Nephron progenitor cell (in vitro differentiated cells): Measurements from ENCODE around the gene DRC1.

Source experiments
- DNase-seq: peaks from one replicate; pipeline ENCODE4 v3.0.0; 2021
- H3K27ac Mint-ChIP-seq: 2 replicates; pipeline ENCODE4 v1.8.0; 2021; ENCODE audit warnings: mild to moderate bottlenecking, moderate library complexity, mixed read lengths
- H3K27me3 Mint-ChIP-seq: 2 replicates; pipeline ENCODE4 v1.8.0; 2021; ENCODE audit warnings: mild to moderate bottlenecking, low read depth, mixed read lengths; ENCODE audit not compliant: poor library complexity
- H3K36me3 Mint-ChIP-seq: 2 replicates; pipeline ENCODE4 v1.8.0; 2021; ENCODE audit warnings: low read depth, mixed read lengths
- H3K4me1 Mint-ChIP-seq: 2 replicates; pipeline ENCODE4 v1.8.0; 2021; ENCODE audit warnings: mixed read lengths
- H3K4me3 Mint-ChIP-seq: 2 replicates; pipeline ENCODE4 v1.8.0; 2021; ENCODE audit warnings: mild to moderate bottlenecking, moderate library complexity, mixed read lengths
- H3K9me3 Mint-ChIP-seq: 2 replicates; pipeline ENCODE4 v1.8.0; 2021; ENCODE audit warnings: mild to moderate bottlenecking, moderate library complexity, mixed read lengths
- TF ChIP-seq, protein P1 (sequence below): fragments of 200-600 bp; sonication (generic); IDR thresholded peaks from 2 replicates; pipeline ENCODE4 v1.5.0; 2021; ENCODE audit warnings: antibody characterized with exemption

DRC1 gene

GRCh38 chr2:26483957-26484565 lies 82.3 kb downstream of the DRC1 start:
- H3K27ac Mint-ChIP-seq: no peak overlapping the region
- peaks cover 5% of the 10 kb centered on the region for H3K4me1 Mint-ChIP-seq
- no peaks in the 10 kb centered on the region for H3K36me3 Mint-ChIP-seq
- TF ChIP-seq, protein P1, sequence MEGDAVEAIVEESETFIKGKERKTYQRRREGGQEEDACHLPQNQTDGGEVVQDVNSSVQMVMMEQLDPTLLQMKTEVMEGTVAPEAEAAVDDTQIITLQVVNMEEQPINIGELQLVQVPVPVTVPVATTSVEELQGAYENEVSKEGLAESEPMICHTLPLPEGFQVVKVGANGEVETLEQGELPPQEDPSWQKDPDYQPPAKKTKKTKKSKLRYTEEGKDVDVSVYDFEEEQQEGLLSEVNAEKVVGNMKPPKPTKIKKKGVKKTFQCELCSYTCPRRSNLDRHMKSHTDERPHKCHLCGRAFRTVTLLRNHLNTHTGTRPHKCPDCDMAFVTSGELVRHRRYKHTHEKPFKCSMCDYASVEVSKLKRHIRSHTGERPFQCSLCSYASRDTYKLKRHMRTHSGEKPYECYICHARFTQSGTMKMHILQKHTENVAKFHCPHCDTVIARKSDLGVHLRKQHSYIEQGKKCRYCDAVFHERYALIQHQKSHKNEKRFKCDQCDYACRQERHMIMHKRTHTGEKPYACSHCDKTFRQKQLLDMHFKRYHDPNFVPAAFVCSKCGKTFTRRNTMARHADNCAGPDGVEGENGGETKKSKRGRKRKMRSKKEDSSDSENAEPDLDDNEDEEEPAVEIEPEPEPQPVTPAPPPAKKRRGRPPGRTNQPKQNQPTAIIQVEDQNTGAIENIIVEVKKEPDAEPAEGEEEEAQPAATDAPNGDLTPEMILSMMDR: no peak
- no peak for DNase-seq
- H3K27me3 Mint-ChIP-seq: peaks cover 25% of the 10 kb centered on the region
- no peak overlapping the region for H3K4me3 Mint-ChIP-seq
- no peaks in the 10 kb centered on the region for H3K9me3 Mint-ChIP-seq

DNA sequence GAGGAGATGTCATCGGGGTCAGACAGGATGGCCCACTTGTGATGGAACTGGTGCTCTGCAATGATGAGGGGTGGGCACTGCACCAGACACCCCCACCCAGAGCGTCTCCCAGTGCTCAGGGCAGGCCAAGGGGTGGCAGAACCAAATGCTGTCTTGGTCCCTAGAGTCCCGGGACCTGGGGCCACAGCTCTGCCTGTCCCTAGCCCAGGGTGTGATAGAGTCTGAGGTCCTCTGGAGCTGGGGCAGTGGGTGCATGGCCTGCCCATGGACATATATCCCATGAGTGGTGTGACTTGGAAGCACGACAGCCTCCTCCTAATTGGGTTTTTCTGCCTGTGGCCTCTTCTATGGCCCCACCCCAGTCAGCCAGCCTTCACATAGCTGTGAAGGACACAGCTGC lies 82.9 kb downstream of the DRC1 start:
- Mint-ChIP-seq H3K4me1 (peaks cover 5% of the 10 kb centered on the region), H3K9me3 (no peaks in the 10 kb centered on the region), H3K27ac (no peak overlapping the region), H3K36me3 (no peaks in the 10 kb centered on the region), H3K27me3 (peaks cover 25% of the 10 kb centered on the region), H3K4me3 (no peak overlapping the region)
- TF ChIP-seq, protein P1: no peak
- no peak for DNase-seq

DNA sequence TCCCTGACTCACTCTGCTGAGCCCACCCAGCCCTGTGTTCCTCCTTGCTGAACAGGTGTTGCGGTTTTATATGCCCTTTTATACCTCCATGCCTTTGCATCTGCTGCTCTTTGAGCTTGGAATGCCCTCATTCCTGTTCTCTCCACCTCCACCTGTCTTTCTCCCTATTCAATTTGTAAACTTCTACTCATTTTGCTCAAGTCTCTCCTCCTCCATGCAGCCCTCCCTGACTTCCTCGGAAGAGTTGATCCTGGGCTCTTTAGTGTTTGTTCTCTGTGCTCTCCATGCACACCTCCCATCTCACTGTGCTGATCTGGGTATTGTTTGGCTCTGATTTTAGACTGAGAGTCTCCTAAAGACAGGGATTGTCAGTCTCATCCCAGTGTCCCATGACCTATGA lies 83.4 kb downstream of the DRC1 start:
- no peak overlapping the region for H3K4me3 Mint-ChIP-seq
- TF ChIP-seq, protein P1: no peak
- peaks cover 25% of the 10 kb centered on the region for H3K27me3 Mint-ChIP-seq
- H3K9me3 Mint-ChIP-seq: no peaks in the 10 kb centered on the region
- no peak for DNase-seq
- H3K36me3 Mint-ChIP-seq: no peaks in the 10 kb centered on the region
- H3K4me1 Mint-ChIP-seq: peaks cover 5% of the 10 kb centered on the region
- H3K27ac Mint-ChIP-seq: no peak overlapping the region

DNA sequence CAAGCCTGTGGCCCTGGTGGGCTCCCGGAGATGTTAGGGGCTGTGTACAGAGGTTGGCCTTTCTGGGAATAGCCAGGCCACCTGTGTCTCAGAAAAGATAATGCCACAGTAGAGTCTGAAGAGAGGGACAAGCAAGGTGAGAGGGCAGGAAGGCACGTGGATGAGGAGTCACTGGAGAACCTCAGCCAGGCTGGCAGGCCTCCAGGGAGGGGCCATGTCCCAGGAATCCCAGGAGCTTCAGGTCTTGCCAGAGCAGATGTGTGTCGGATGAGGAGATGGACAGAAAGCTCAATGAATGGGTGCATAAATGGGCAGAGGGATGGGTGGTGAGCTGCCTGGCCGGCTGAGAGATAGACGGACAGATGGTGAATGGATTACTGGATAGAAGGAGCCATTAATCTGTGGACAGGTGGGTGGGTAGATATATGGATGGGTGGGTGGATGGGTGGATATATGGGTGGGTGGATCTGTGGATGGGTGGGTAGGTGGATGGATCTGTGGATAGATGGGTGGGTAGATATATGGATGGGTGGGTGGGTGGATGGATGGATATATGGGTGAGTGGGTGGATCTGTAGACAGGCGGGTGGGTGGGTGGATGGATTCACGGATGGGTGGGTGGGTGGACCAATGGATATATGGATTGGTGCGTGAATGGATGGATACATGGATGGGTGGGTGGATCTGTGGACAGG lies 84.2 kb downstream of the DRC1 start:
- H3K4me1 Mint-ChIP-seq: peaks cover 5% of the 10 kb centered on the region
- no peaks in the 10 kb centered on the region for H3K9me3 Mint-ChIP-seq
- no peak overlapping the region for H3K27ac Mint-ChIP-seq
- TF ChIP-seq, protein P1: no peak
- no peak overlapping the region for H3K4me3 Mint-ChIP-seq
- DNase-seq: no peak
- H3K27me3 Mint-ChIP-seq: peaks cover 25% of the 10 kb centered on the region
- H3K36me3 Mint-ChIP-seq: no peaks in the 10 kb centered on the region

GRCh38 chr2:26486789-26487188 lies 85.1 kb downstream of the DRC1 start:
- DNase-seq: no peak
- Mint-ChIP-seq H3K9me3 (no peaks in the 10 kb centered on the region), H3K27me3 (peaks cover 25% of the 10 kb centered on the region), H3K4me1 (no peaks in the 10 kb centered on the region), H3K27ac (no peak overlapping the region), H3K36me3 (no peaks in the 10 kb centered on the region), H3K4me3 (no peak overlapping the region)
- TF ChIP-seq, protein P1: no peak

GRCh38 chr2:26487192-26487591 lies 85.5 kb downstream of the DRC1 start:
- TF ChIP-seq, protein P1: no peak

More at GRCh38 chr2:26487192-26487591, 85.5 kb downstream of the DRC1 start:
- Mint-ChIP-seq H3K4me3 (no peak overlapping the region), H3K27ac (no peak overlapping the region), H3K36me3 (no peaks in the 10 kb centered on the region), H3K27me3 (peaks cover 25% of the 10 kb centered on the region), H3K4me1 (no peaks in the 10 kb centered on the region), H3K9me3 (no peaks in the 10 kb centered on the region)
- no peak for DNase-seq
